Uterus (tissue), 4 donors: ENCODE measurements around the gene KLHDC10. TPM values are rescaled to one million over a fixed set of nuclear protein-coding genes. Genes with fewer than 3 reads are reported as not detected.

ENCODE experiments used
- DNase-seq, 2 donors: peaks; one replicate each; pipeline ENCODE4 v3.0.0-alpha.2; 2019 to 2020
- H3K27ac ChIP-seq, 2 donors: fragments of 200-600 bp; sonication (generic); 1 replicate in 1 of 2; 2 replicates in 1 of 2; pipeline ENCODE4 v1.5.1; 2016 to 2018
- H3K27me3 ChIP-seq, 2 donors: fragments of 200-600 bp; sonication (generic); one replicate each; pipeline ENCODE4 v1.5.1; 2018 to 2019; ENCODE audit warnings: control low read depth in 1 of 2
- H3K36me3 ChIP-seq, 2 donors: fragments of 200-600 bp; sonication (generic); one replicate each; pipeline ENCODE4 v1.5.1; 2019; ENCODE audit warnings: control low read depth in 1 of 2
- H3K4me1 ChIP-seq, 2 donors: fragments of 200-600 bp; sonication (generic); one replicate each; pipeline ENCODE4 v1.5.1; 2018 to 2019; ENCODE audit warnings: control low read depth in 1 of 2
- H3K4me3 ChIP-seq, 2 donors: fragments of 200-600 bp; sonication (generic); 1 replicate in 1 of 2; 2 replicates in 1 of 2; pipeline ENCODE4 v1.5.1; 2018 to 2019; ENCODE audit warnings: mild to moderate bottlenecking in 1 of 2
- H3K9me3 ChIP-seq, 2 donors: fragments of 200-600 bp; sonication (generic); one replicate each; pipeline ENCODE4 v1.5.1; 2019; ENCODE audit warnings: control low read depth in 1 of 2
- CTCF ChIP-seq, 4 experiments: fragments of 200-600 bp in 2 of 4; fragments of 450-650 bp in 2 of 4; sonication (generic) in 2 of 4; IDR thresholded peaks; one replicate each; pipeline ENCODE4 v1.5.1; 2016 to 2019; ENCODE audit warnings: antibody characterized with exemption in 4 of 4, mild to moderate bottlenecking in 2 of 4, moderate library complexity in 1 of 4
- POLR2A ChIP-seq, 2 donors: fragments of 450-650 bp; IDR thresholded peaks; one replicate each; pipeline ENCODE4 v1.6.1; 2016; ENCODE audit warnings: antibody characterized with exemption in 2 of 2, mild to moderate bottlenecking in 1 of 2, moderate library complexity in 1 of 2
- intact Hi-C: fragments of 100-400 bp; cut with DNase I; formaldehyde crosslinking; loops from one replicate; pipeline ENCODE4 v1.15.1; 2023; ENCODE audit warnings: low total_unique reads
- total RNA-seq, 4 donors: library from RNA; depleted of rRNA in 3 of 4; stranded (reverse); fragments of >200 nt in 3 of 4; gene quantifications; one replicate each; pipeline versions ENCODE4 v1.1.0 to v1.2.4, GENCODE V29; 2014 to 2023
- donor health status: DM: yes; HTN: yes; CAD: no.

Gene KLHDC10
- total RNA-seq, result 10 to 100 TPM in 3 of 4 donors, 1 to 10 TPM in 1; 8.8 to 58.5 (median 26.5) TPM

GRCh38 chr7:130069978-130070860 lies at the start of gene KLHDC10:
KLHDC10 (plus strand) TSS chr7:130070534; CDS start chr7:130070644, 110 bp downstream.
- DNase-seq, result peak; percentile 97 to 99
- no peaks in the 10 kb centered on the region for H3K9me3 ChIP-seq
- peak within 1 kb of the TSS; percentile 63 to 99 for H3K4me3 ChIP-seq
- peak; percentile 15 to 52 for TF ChIP-seq POLR2A (IDR thresholded peaks at IDR 0.05)
- peak in 1 of 4 experiments; percentile 37 for TF ChIP-seq CTCF (IDR thresholded peaks at IDR 0.05)
- no peaks in the 10 kb centered on the region for H3K4me1 ChIP-seq
- peak within 1 kb of the TSS; percentile 86 to 92 for H3K27ac ChIP-seq
- no peaks in the 10 kb centered on the region for H3K27me3 ChIP-seq
- no peaks in the 10 kb centered on the region for H3K36me3 ChIP-seq
- intact Hi-C loops, result no loop called here

GRCh38 chr7:130021105-130021834 lies 49.1 kb upstream of the KLHDC10 start:
- Histone ChIP-seq H3K27ac (no peak overlapping the region), H3K9me3 (no peaks in the 10 kb centered on the region), H3K27me3 (no peaks in the 10 kb centered on the region), H3K4me1 (no peaks in the 10 kb centered on the region), H3K36me3 (no peaks in the 10 kb centered on the region), H3K4me3 (no peak overlapping the region)
- intact Hi-C loops, result loop anchor here (10.0 kb wide), 1 partner anchor 1004 kb away; no protein-coding TSS in a partner anchor
- no peak for TF ChIP-seq POLR2A (IDR thresholded peaks at IDR 0.05)
- TF ChIP-seq CTCF (IDR thresholded peaks at IDR 0.05), result no peak
- DNase-seq, result no peak

- H3K4me3 ChIP-seq, result no peak overlapping the region
- H3K27me3 ChIP-seq, result no peaks in the 10 kb centered on the region
- H3K36me3 ChIP-seq, result no peaks in the 10 kb centered on the region
- H3K27ac ChIP-seq, result no peak overlapping the region
- H3K4me1 ChIP-seq, result no peaks in the 10 kb centered on the region
- intact Hi-C loops, result loop anchor here (10.0 kb wide), 1 partner anchor 1003 kb away; no protein-coding TSS in a partner anchor
- no peak for TF ChIP-seq CTCF (IDR thresholded peaks at IDR 0.05)
- no peak for DNase-seq
- no peaks in the 10 kb centered on the region for H3K9me3 ChIP-seq
Measured at GRCh38 chr7:130022115-130022514, 48.2 kb upstream of the KLHDC10 start.

GRCh38 chr7:130022623-130023175 lies 47.6 kb upstream of the KLHDC10 start:
- H3K4me1 ChIP-seq, result no peaks in the 10 kb centered on the region
- no peaks in the 10 kb centered on the region for H3K9me3 ChIP-seq
- no peak for DNase-seq
- no peaks in the 10 kb centered on the region for H3K27me3 ChIP-seq
- H3K36me3 ChIP-seq, result no peaks in the 10 kb centered on the region
- TF ChIP-seq POLR2A (IDR thresholded peaks at IDR 0.05) (no peak), CTCF (IDR thresholded peaks at IDR 0.05) (no peak)
- intact Hi-C loops, result loop anchor here (10.0 kb wide), 1 partner anchor 1002 kb away; no protein-coding TSS in a partner anchor
- H3K27ac ChIP-seq, result no peak overlapping the region
- H3K4me3 ChIP-seq, result no peak overlapping the region
